ENCODE data around the gene DOC2B.

The DOC2B gene

DNA sequence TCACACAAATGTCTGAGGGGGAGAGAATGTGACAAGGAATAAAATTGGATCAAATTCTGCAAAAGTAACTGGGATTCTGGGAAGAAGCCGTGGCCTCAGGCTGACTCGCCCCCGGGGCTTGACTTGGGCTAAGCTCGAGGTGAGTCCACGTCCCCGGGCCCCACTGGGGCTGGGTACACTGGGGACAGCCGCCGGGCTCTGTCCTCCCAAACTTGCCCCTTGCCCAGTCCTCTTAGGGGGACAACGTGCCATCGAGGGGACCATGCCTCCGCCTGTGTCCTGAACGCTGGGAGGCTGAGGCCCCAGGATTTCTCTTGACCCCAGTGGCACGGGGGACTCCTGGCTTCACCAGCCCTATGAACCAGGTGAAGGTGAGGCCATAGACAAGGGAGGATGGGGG is 21.1 kb downstream of the DOC2B start:
- FAIRE-seq: no peak

DNA sequence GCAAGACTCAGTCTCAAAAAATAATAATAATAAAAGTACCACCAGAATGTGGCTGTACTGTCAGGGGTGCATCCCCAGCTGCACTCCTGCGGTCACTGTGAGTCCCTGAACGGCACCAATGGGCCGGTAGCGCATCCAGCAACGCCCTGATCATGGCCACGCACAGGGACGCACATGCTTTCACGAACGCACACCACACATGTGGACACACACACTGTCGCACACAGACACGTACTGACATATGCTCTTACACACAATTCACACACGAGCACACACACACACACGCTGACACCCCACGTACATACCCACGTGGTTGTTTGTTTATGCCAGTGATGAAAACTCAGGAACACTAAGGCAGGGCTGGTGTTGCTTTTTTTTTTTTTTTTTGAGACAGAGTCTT is 21.8 kb downstream of the DOC2B start:
- FAIRE-seq: no peak

DNA sequence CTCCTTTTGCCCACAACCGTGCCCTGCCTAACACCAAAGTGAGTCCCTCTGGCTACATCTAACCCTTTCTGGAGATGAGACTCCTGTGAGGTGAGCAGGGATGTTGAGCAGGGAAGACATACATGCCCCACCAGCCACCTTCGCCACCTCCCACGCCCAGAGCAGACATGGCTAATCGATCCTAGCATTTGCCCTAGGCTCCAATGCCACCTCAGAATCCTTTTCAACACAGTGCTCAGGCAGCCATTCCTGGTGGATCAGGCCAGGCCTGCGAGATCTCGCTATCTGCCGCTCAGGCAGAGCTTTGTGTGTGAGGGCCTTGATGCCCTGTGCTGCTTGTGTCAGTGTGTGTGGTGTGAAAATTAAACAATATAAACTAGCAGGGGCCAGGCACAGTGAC is 23.1 kb downstream of the DOC2B start:
- no peak for FAIRE-seq

DNA sequence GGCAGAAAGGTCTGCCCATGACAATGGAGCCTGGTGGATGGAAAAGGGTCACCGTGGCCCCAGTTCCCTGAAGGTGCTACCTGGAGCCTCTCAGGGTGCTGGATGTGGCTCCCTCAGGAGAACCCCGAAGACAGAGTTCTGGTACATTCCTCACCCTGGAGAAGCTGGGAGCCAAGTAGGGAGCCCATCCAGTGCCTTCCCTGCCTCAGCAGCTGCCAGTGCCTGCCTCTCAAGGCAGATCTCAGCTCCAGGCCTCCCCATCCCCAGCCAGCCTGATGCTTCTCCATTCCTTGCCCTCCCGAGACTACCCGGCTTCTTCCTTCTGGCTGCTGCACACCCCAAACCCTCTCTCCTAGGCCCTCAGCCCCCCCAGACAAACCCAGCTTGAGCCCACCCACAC is 23.5 kb downstream of the DOC2B start:
- no peak for FAIRE-seq

DNA sequence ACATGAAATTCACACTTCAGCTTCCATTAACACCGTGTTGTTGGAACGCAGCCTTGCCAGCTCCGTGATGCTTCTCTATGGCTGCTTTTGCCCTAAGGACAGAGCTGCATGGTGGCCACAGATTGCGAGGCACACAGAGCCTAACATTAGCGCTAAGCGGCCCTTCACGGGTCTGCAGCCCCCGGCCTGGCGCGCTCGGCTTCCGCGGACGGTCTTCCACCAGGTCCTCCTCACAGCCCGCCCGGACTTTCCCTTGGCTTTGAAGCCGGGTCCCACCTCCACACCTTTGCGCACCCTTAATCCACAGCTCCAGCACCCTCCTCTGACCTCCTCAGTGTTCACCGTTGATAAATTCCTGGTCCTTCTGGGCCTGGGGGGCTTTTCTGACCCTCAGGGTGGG is 24.5 kb downstream of the DOC2B start:
- no peak for FAIRE-seq

DNA sequence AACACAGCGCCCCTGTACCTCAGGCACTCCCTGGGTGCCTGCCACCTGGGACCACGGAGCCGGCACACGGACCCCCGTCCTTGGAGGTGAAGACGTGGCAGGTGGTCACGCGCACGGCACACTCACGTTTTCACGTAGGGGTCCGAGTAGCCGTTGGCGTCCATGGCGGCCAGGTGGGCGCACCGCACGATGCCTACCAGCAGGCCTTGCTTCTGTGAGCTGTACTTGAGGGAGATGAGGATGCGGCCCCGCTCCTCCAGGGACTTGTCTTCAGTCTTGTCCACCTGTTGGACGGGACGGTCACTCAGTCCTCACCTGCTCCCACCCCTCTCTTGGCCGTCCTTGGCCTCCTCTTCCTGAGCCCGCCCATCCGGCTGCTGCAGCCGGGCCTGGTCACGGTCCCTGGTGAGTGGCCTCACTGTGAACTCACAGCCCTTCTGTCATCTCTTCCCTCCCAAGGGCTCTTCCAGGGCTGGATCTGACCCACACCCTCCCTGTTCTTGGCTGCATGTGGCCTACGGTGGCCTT is 25.3 kb downstream of the DOC2B start:
- no peak for FAIRE-seq

DNA sequence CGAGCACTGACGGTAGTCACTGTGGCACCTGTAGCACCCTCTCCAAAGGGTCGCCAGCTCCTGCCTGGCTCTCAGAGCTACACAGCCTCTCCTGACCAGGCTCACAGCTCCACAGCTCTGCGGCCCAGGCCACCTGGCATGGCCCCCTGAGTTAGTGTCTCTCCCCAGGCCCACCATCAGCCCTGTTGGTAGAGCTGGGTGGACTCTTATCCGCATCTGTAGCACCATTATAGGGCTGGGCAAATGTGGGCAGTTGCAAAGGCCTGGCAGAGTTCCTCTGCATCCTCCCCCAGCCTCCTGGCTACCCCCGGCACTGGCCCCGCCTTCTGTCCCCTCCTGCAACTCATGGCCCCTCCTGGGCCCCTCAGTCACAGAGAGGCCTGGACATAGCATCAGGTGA is 25.9 kb downstream of the DOC2B start:
- no peak for FAIRE-seq

DNA sequence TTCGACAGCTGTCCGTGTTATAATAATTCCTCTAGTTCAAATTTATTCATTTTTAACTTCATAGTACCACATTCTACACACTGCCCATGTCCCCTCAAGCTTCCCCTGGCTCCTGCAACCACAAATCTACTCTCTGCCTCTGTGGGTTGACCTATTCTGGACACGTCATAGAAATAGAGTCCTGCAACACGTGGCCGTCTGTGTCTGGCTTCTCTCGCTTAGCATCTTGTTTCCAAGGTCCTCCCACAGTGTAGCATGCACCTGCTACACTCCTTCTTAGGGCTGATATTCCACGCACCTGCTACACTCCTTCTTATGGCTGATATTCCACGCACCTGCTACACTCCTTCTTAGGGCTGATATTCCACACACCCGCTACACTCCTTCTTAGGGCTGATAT is 27.6 kb downstream of the DOC2B start:
- FAIRE-seq: no peak

DNA sequence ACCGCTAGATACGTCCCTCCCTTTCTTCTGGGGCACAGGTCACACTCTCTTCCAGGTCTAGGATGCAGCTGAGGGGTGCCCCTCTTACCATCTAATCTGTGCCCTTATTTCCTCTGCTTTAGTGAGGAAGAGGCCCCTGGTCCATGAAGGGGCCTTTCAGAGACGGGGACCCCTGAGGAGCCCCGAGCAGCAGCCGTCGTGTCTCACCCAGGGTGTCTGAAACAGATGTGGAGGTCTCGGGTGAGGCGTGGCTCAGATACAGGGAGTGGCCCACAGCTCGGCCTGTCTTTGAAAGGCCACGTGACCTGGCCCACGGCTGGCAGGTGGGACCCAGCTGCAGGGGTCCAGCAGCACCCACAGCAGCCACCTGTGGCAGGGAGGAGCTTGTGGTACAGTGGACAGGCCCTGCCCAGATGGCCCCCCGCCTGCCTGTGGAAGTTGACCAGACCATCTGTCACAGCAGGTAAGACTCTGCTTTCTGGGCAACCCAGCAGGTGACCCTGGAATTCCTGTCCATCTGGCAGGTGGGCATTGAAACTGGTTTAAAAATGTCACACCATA is 28.5 kb downstream of the DOC2B start:
- no peak for FAIRE-seq

DNA sequence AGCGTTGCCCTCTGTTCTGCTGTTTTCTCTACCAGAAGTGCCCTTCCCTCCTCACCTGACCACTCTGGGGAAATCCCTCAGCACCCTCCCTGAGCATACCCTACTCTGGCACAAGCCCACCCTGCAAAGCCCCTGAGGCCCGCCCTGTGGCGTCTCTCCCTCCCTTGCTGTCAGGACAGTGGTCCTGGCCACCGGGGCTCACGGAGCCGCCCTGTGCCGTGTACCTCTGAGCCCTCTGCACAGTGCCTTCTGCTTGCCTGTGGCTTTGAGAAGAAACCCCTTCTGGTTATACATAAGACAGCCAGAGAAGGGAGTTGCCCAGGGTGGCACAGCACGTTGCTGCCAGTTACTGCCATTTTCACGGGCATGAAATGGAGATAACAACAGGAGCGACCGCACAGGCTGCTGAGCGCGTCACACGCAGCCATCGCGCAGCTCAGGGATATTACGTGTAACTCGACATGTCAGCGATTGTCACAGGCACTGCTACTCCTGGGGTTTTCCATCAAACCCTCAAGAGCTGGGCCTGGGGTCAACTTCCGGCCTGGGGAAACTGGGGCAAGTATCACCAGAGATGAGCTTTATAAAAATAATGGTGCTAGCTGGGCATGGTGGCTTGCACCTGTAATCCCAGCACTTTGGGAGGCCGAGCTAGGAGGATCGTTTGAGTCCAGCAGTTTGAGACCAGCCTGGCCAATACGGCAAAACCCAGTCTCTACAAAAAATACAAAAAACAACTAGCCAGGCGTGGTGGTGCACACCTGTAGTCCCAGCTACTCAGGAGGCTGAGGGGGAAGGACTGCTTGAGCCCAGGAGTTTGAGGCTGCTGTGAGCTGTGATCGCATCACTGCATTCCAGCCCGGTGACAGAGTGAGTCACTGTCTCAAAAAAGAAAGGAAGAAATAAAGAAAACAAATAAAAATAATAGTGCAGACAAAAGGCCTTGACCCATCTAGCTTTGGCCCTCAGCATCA is 29.3 kb downstream of the DOC2B start:
- FAIRE-seq: no peak

DNA sequence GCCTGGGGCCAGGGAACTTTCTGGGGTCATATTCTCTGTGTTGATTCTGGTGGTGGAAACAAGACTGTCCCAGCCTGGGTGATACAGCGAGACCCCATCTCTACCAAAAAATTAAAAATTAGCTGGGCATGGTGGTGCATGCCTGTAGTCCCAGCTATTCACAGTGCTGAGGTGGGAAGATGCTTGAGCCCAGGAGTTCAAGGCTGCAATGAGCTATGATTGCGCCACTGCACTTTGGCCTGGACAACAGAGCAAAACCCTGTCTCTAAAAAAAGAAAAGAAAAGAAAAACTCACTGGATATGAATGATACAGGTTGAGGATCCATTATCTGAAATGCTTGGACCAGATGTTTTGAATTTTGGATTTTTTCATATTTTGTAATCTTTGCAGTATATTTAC is 30.4 kb downstream of the DOC2B start:
- FAIRE-seq: no peak

DNA sequence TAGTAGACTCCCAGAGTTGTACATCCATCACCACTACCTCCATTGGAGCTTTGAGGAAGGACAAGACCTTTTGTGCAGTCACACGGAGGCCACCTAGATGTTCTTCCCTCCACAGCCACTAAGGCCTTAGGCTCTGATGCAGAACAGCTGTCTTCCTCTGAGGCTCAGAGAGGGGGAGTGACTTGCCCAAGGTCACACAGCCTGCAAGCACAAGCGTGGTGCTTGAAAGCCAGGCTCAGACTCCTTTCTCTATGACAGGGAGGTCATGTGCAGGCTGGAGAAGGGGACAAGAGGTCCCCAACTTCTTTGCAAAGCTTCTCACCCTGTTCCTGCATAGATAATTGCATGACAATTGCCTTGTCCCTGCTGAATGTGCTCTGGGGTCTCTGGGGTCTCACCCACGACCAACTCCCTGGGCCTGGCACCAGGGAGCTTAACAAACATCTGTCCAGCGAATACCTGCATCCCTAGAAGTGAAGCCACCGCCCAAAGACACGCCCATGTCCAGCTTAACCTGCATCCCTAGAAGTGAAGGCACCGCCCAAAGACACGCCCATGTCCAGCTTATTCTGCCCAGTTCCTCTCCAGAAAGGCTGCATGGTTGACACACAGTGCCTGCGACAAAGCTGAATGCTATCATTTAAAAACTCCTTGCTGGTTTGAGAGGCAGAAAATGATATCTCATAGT is 31.4 kb downstream of the DOC2B start:
- FAIRE-seq: no peak

DNA sequence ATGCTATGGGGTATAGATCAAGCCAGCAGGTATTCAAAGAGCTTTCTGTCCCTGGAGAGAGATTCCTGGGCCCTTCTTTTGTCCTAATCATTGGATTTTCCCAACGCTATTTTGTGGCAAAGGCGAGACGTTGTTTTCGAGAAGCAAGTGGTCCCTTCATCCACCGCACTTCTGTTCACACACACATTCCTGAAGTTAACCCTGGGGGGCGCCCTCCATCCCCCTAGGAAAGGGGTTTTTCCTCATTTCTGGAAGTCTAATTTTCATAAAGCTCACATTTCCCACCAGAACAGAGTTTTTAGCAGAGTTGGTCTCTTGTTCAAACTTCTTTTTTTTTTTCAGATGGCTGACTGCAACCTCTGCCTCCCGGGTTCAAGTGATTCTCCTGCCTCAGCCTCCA is 32.2 kb downstream of the DOC2B start:
- FAIRE-seq: no peak

DNA sequence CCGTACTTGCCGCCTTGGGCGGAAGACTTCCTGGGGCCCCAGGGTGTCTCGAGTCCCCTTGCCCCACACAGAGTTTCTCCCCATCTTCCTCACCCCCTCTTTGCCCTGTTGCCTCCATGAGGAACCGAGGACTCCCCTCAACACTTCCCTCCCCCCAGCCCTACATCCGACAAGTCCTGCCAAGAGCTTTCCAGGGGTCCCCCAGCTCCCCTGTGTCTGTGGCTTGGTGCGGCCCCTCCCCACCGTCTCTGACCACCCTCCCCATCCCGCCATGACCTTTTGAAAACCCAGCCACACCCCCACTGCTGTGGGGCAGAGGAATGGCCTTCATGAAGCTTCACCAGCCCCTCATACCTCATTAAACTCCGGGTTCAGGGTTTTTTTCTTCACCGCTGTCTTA is 32.7 kb downstream of the DOC2B start:
- no peak for FAIRE-seq

DNA sequence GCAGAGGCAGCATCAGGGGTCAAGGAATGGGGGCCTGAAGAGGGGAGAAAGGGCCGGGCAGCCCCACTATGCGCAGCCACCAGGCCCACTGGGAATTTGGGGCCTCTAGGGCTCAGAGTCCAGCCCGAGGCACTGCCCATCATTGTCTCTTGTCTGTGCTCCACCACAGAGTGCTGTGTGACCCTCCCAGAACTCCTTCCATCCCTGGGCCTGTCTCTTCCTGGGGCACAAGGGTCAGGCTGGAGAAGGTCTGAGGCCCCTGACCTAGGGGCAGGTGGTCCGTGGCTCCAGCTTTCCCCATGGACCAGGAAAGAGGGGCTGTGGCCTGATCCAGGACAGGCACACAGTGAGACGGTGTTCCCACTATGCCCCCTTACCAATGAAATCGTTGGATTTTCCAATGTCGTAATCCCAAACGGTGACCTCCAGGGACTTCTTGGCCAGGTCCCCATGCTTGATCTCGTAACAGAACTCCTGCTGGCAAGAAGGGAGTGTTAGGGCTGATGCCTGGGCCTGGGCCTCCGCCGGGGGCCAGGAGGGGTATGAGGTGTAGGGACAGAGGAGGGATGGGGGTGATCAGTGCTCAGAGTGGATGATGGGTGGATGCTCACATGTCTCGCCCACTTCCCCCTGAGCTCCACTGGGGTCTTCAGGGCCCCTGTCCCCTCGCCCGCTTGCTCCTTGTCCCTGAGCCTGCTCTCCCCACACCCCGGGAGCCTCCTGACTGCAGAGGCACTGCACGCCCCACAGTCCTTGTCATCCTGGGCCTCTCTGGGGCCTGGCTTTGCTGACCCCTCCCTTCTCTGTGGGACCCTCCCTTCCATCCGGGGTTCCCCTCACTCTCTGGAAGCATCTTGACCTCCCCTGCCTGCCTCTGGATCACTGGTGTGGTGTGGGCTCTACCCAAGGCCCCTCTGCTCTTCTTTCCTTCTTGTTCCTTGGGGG is 33.4 kb downstream of the DOC2B start:
- FAIRE-seq: no peak

DNA sequence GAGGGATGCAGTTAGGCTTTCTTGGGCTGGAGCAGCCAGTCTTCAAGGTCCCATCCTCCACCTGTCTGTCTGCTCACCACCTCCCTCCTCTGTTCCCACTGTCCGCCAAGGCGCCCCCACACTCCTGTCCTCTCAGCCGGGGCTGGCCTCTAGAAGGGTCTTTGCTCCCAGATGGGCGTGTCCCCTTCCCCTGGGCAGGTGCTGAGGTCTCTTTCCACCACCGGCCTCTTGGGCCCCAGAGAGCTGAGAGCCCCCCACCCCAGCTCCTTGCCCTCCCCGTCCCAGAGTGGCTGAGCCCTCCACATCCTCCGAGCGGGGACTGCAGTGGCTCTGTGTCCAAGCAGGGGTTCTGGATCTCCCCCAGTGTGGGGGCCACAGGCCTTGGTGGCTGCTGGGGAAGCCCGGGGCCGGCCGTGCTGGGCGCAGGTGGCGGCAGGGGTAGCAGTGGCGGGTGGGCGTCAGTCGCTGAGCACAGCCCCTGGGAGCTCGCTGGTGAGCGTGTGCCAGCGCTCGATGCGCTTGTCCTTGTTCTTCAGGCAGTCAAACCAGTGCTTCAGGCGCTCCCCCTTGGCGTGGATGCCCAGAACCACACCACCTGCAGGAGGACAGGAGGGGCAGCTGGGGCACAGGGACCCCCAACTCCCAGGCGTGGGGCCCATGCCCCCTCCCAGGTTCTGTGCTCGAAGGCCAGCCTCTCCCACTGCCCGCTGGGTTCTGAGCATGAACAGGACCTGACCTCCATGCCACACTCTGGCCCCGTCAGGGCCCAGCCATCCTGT is 34.3 kb downstream of the DOC2B start:
- FAIRE-seq: no peak

DNA sequence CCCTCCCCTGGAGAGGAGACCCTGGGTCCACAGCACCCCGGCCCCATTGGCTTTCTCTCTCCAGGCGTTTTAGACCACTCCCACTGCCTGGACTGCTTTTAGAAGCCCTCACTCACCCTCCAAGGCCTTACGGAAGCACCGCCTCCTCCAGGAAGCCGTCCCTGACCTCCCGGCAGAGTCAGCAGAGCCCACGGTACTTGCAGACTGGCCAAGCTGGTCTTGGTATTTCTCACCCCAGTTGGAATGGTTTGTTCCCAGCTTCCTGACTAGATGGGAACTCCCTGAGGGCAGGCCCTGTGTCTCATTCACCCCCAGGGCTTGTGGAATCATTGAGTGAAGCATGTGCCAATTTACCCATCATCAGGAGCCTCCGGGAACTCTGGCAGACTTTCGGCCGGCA is 34.9 kb downstream of the DOC2B start:
- FAIRE-seq: no peak

DNA sequence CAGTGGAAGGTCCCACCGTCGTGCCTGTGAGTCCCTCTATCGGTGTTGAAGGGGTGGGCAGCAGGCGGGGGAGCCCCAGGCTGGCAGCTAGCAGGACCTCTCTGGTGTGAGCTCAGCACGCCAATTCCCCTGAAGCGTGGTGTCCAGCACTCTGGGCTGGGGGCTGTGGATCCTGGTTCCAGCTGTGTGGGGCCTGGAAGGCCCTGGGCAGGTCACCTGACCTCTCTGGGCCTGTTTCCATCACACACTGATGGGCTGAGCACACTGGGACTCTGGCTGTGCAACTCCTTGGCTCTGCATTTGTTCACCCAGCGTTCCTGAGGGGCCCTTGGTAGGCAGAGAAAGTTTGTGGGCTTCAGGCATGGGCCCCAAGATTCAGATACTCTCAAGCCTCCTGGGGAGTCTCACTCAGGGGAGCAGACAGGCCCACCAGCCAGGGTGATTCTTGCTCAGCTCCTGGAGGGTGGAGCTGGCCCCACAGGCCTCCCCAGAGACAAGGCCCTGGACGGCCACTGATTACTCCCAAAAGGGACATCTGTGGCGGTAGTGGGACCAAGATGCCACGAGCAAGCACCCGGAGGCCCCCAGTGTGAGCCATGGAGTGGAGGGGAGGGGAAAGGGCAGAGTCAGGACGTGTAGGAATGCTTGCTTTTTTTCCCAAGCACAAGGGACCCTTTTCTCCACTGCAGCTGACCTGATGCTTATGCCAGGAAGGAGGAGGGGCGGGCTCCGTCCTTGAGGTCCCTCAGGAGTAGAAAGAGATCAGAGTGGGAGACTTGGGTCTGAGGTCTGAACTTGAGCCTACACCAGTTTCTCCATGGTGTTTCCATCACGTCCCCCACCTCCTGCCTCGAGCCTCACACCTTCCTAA is 35.5 kb downstream of the DOC2B start:
- no peak for FAIRE-seq

DNA sequence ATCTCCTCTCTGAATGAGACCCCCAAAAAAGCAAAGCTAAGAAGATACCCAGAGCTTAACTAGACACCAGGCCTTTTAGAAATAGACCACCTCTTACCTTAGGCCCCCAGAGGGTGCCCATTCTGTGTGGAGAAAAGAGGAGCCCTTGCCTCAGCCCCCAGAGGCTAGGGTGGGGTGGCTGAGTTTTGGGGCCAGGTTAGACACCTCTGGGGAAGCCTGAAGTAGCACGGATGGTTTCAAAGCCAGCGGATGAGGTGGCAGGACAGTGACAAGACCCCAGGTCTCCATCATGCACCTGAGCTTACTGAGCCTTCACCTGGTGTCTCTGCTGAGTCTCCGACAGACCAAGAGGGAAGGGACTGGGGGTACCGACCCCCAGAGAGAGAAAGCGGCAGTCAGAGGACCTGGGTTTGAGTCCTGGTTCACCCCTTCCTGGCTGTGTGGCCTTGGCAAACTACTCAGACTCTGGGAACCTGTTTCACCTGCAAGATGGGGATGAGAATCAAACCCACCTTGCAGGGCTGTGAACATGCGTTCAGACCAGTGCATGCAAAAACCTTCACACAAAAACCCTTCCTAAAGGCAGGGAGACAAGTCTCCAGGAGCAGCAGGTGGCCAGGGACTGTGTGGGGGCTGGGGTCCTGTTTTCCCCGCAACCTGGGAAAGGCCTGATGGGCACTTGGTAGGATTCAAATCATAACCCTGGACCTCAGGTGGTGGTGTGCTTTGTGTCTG is 36.3 kb downstream of the DOC2B start:
- FAIRE-seq: no peak

DNA sequence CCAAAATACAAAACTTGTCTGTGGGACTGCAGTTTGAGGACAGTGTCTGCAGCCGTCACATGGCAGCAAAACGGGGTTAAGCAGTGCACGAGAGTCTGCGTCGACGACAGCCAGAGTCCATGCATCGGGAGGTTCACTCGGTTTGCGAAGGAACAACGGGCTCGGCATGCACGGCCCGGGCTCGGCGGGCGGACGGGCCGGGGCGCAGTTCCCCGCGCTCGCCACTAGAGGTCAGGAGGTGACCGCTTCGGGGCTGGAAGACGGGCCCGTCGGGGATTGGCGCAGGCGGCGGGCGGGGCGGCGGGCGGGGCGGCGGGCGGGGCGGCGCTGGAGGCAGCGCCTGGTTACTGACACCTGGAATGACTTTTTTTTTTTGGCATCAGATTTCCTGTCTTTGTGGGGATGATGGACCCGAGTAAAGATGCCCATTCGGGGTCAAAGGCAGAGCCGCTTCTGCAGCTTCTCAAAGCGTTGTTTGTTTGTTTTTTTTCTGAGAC is 37.6 kb downstream of the DOC2B start:
- no peak for FAIRE-seq

All from A204.1 (cell line).